Activated gamma-delta T cell (primary cell): ENCODE results near the gene TTLL7.

Source experiments
- DNase-seq: peaks from one replicate; lab custom pipeline; 2025; lab: John Stamatoyannopoulos, UW

The TTLL7 gene

GRCh38 chr1:83816836-83817235, 182.1 kb downstream of the TTLL7 start:
- no peak for DNase-seq

GRCh38 chr1:83815330-83815729, 183.6 kb downstream of the TTLL7 start:
- DNase-seq = no peak
